Liver (tissue), 9 donors: ENCODE measurements around the gene SDK2. TPM values are rescaled to one million over a fixed set of nuclear protein-coding genes. Genes with fewer than 3 reads are reported as not detected.

Experiments used
- DNase-seq: peaks from one replicate; pipeline ENCODE4 v3.0.0-alpha.2; 2017; ENCODE audit warnings: low spot score
- H3K27ac ChIP-seq, 2 donors: one replicate each; pipeline ENCODE4 v1.7.0; 2013; ENCODE audit warnings: inconsistent platforms in 2 of 2, low read length in 2 of 2, control low read depth in 1 of 2, low read depth in 1 of 2, mild to moderate bottlenecking in 1 of 2
- H3K27me3 ChIP-seq, 4 donors: one replicate each; pipeline versions ENCODE4 v1.6.1 to v1.7.0; 2013; ENCODE audit warnings: low read length in 3 of 4, inconsistent platforms in 1 of 4, mild to moderate bottlenecking in 1 of 4, moderate library complexity in 1 of 4; ENCODE audit not compliant: control insufficient read depth in 4 of 4, insufficient read depth in 4 of 4
- H3K36me3 ChIP-seq, 4 donors: one replicate each; pipeline versions ENCODE4 v1.6.1 to v1.7.0; 2013; ENCODE audit warnings: low read length in 3 of 4, mild to moderate bottlenecking in 3 of 4, low read depth in 1 of 4, moderate library complexity in 1 of 4; ENCODE audit not compliant: control insufficient read depth in 4 of 4, insufficient read depth in 3 of 4
- H3K4me1 ChIP-seq, 4 donors: one replicate each; pipeline versions ENCODE4 v1.6.1 to v1.7.0; 2013; ENCODE audit warnings: low read length in 3 of 4, mild to moderate bottlenecking in 3 of 4, moderate library complexity in 1 of 4; ENCODE audit not compliant: control insufficient read depth in 4 of 4, insufficient read depth in 4 of 4
- H3K4me3 ChIP-seq, 3 donors: one replicate each; pipeline versions ENCODE4 v1.6.1 to v1.7.0; 2013; ENCODE audit warnings: low read length in 3 of 3, control low read depth in 1 of 3, low read depth in 1 of 3, mild to moderate bottlenecking in 1 of 3
- H3K9ac ChIP-seq, 2 donors: one replicate each; pipeline ENCODE4 v1.7.0; 2013; ENCODE audit warnings: low read length in 2 of 2, mild to moderate bottlenecking in 2 of 2, moderate library complexity in 2 of 2, control low read depth in 1 of 2, low read depth in 1 of 2
- H3K9me3 ChIP-seq, 4 donors: one replicate each; pipeline versions ENCODE4 v1.6.1 to v1.7.0; 2013; ENCODE audit warnings: low read length in 3 of 4; ENCODE audit not compliant: control insufficient read depth in 4 of 4
- EGR1 ChIP-seq, 2 donors: IDR thresholded peaks; 2 replicates each; pipeline ENCODE4 v1.6.1; 2016 to 2018; ENCODE audit warnings: antibody characterized with exemption in 2 of 2, low read depth in 2 of 2
- FOXA1 ChIP-seq: IDR thresholded peaks from 2 replicates; pipeline ENCODE4 v1.6.1; 2016; ENCODE audit warnings: antibody characterized with exemption
- GABPA ChIP-seq, 2 donors: IDR thresholded peaks in 1 of 2; conservative IDR thresholded peaks in 1 of 2; 2 replicates each; pipeline ENCODE4 v1.6.1; 2016; ENCODE audit warnings: antibody characterized with exemption in 2 of 2, mild to moderate bottlenecking in 1 of 2, moderate library complexity in 1 of 2
- HNF4A ChIP-seq, 2 donors: conservative IDR thresholded peaks; 2 replicates each; pipeline ENCODE4 v1.6.1; 2016; ENCODE audit warnings: antibody characterized with exemption in 2 of 2, mild to moderate bottlenecking in 2 of 2
- JUND ChIP-seq, 2 donors: IDR thresholded peaks; 2 replicates each; pipeline ENCODE4 v1.6.1; 2016; ENCODE audit warnings: antibody characterized with exemption in 2 of 2
- NR2F2 ChIP-seq: IDR thresholded peaks from 2 replicates; pipeline ENCODE4 v1.6.1; 2016; ENCODE audit warnings: antibody characterized with exemption
- RAD21 ChIP-seq, 2 donors: IDR thresholded peaks; 2 replicates each; pipeline ENCODE4 v1.6.1; 2016; ENCODE audit warnings: antibody characterized with exemption in 2 of 2, mild to moderate bottlenecking in 2 of 2
- RXRA ChIP-seq, 2 donors: IDR thresholded peaks; 2 replicates each; pipeline ENCODE4 v1.6.1; 2017 to 2018; ENCODE audit warnings: antibody characterized with exemption in 2 of 2, mild to moderate bottlenecking in 1 of 2
- SP1 ChIP-seq: IDR thresholded peaks from 2 replicates; pipeline ENCODE4 v1.6.1; 2018; ENCODE audit warnings: antibody characterized with exemption, mild to moderate bottlenecking
- TAF1 ChIP-seq: conservative IDR thresholded peaks from 2 replicates; pipeline ENCODE4 v1.6.1; 2016; ENCODE audit warnings: antibody characterized with exemption, mild to moderate bottlenecking
- YY1 ChIP-seq: IDR thresholded peaks from 2 replicates; pipeline ENCODE4 v1.6.1; 2016; ENCODE audit warnings: antibody characterized with exemption, mild to moderate bottlenecking
- WGBS: extraction: QIAGEN DNeasy Blood & Tissue Kit; methylation state at CpG from one replicate; pipeline ENCODE4 v1.1.7; 2013; 5-methylcytosine and 5-hydroxymethylcytosine counted together
- polyA plus RNA-seq, 2 donors: library from polyadenylated mRNA; stranded (reverse) in 1 of 2; unstranded in 1 of 2; fragments of 200-250 nt in 1 of 2; fragments of >200 nt in 1 of 2; fragmentation: Nextera tagmentation in 1 of 2; extraction: Ambion mirVana in 1 of 2; gene quantifications; one replicate each; pipeline versions ENCODE4 v1.2.1 to v1.2.3, GENCODE V29; 2013 to 2015
- total RNA-seq, 2 donors: library from RNA; depleted of rRNA; stranded (reverse); fragments of >200 nt; gene quantifications; one replicate each; pipeline ENCODE4 v1.2.3, GENCODE V29; 2014
- TF ChIP-seq, protein P1 (sequence below): fragments of 150-350 bp; IDR thresholded peaks from 2 replicates; pipeline ENCODE4 v1.5.1; 2017; ENCODE audit warnings: improper control_type of control experiment, low read depth, low read length; ENCODE audit not compliant: missing input control
- TF ChIP-seq, protein P2 (sequence below): IDR thresholded peaks from 2 replicates; pipeline ENCODE4 v1.6.1; 2016; ENCODE audit warnings: antibody characterized with exemption
- TF ChIP-seq, protein P3 (sequence below): IDR thresholded peaks from 2 replicates; pipeline ENCODE4 v1.6.1; 2016; ENCODE audit warnings: antibody characterized with exemption
- TF ChIP-seq, protein P4 (sequence below): IDR thresholded peaks from 2 replicates; pipeline ENCODE4 v1.6.1; 2016; ENCODE audit warnings: antibody characterized with exemption, mild to moderate bottlenecking
- TF ChIP-seq, protein P5 (sequence below): IDR thresholded peaks from 2 replicates; pipeline ENCODE4 v1.6.1; 2016; ENCODE audit warnings: antibody characterized with exemption
- donor health status: healthy.
- donor health status: healthy.
- donor health status: healthy.
- donor health status: healthy.
- donor health status: healthy.

The SDK2 gene
- total and polyA plus RNA-seq, 4 donors: 0.05 to 0.42 (median 0.10) TPM

DNA sequence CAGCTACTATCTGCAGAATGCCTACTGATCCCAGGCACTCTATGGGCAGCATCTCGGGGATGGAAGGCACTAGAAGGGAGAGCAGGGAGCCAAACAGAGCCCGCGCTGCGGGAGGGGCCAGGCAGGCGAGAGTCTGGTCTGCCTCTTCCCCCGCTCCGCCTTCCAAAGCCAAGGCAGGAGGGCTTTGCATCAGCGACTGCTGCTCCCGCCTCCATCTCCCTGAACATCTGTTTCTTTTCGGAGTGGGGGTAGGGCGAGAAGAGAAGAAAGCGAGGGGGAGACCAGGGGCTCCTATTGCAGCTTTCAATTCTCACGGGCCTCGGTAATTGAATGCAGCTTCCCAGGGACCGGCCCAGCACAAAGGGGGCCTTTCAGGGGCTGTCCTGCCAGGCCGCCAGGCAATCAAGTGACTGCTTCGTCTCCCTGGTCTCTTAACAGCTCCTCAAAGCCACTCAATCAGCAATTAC, 301.0 kb downstream of the SDK2 start:
- Histone ChIP-seq H3K36me3 (no peaks in the 10 kb centered on the region), H3K9ac (no peak overlapping the region), H3K27ac (no peak overlapping the region), H3K4me1 (no peaks in the 10 kb centered on the region), H3K27me3 (peaks cover 0 to 6% (median 0%) of the 10 kb centered on the region in 4 donors), H3K4me3 (no peak overlapping the region), H3K9me3 (no peaks in the 10 kb centered on the region)
- 52% methylated on average over 17 of the region's 17 CpGs for WGBS
- no peak for TF ChIP-seq TAF1
- no peak for TF ChIP-seq SP1
- TF ChIP-seq HNF4A (conservative IDR thresholded peaks at IDR 0.05): no peak
- TF ChIP-seq, protein P1, sequence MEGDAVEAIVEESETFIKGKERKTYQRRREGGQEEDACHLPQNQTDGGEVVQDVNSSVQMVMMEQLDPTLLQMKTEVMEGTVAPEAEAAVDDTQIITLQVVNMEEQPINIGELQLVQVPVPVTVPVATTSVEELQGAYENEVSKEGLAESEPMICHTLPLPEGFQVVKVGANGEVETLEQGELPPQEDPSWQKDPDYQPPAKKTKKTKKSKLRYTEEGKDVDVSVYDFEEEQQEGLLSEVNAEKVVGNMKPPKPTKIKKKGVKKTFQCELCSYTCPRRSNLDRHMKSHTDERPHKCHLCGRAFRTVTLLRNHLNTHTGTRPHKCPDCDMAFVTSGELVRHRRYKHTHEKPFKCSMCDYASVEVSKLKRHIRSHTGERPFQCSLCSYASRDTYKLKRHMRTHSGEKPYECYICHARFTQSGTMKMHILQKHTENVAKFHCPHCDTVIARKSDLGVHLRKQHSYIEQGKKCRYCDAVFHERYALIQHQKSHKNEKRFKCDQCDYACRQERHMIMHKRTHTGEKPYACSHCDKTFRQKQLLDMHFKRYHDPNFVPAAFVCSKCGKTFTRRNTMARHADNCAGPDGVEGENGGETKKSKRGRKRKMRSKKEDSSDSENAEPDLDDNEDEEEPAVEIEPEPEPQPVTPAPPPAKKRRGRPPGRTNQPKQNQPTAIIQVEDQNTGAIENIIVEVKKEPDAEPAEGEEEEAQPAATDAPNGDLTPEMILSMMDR: no peak
- no peak for TF ChIP-seq NR2F2
- no peak for TF ChIP-seq FOXA1
- TF ChIP-seq, protein P2, sequence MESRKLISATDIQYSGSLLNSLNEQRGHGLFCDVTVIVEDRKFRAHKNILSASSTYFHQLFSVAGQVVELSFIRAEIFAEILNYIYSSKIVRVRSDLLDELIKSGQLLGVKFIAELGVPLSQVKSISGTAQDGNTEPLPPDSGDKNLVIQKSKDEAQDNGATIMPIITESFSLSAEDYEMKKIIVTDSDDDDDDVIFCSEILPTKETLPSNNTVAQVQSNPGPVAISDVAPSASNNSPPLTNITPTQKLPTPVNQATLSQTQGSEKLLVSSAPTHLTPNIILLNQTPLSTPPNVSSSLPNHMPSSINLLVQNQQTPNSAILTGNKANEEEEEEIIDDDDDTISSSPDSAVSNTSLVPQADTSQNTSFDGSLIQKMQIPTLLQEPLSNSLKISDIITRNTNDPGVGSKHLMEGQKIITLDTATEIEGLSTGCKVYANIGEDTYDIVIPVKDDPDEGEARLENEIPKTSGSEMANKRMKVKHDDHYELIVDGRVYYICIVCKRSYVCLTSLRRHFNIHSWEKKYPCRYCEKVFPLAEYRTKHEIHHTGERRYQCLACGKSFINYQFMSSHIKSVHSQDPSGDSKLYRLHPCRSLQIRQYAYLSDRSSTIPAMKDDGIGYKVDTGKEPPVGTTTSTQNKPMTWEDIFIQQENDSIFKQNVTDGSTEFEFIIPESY: no peak
- no peak for TF ChIP-seq YY1
- no peak for TF ChIP-seq JUND (IDR thresholded peaks at IDR 0.05)
- TF ChIP-seq, protein P3, sequence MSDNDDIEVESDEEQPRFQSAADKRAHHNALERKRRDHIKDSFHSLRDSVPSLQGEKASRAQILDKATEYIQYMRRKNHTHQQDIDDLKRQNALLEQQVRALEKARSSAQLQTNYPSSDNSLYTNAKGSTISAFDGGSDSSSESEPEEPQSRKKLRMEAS: no peak
- TF ChIP-seq, protein P4, sequence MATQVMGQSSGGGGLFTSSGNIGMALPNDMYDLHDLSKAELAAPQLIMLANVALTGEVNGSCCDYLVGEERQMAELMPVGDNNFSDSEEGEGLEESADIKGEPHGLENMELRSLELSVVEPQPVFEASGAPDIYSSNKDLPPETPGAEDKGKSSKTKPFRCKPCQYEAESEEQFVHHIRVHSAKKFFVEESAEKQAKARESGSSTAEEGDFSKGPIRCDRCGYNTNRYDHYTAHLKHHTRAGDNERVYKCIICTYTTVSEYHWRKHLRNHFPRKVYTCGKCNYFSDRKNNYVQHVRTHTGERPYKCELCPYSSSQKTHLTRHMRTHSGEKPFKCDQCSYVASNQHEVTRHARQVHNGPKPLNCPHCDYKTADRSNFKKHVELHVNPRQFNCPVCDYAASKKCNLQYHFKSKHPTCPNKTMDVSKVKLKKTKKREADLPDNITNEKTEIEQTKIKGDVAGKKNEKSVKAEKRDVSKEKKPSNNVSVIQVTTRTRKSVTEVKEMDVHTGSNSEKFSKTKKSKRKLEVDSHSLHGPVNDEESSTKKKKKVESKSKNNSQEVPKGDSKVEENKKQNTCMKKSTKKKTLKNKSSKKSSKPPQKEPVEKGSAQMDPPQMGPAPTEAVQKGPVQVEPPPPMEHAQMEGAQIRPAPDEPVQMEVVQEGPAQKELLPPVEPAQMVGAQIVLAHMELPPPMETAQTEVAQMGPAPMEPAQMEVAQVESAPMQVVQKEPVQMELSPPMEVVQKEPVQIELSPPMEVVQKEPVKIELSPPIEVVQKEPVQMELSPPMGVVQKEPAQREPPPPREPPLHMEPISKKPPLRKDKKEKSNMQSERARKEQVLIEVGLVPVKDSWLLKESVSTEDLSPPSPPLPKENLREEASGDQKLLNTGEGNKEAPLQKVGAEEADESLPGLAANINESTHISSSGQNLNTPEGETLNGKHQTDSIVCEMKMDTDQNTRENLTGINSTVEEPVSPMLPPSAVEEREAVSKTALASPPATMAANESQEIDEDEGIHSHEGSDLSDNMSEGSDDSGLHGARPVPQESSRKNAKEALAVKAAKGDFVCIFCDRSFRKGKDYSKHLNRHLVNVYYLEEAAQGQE: no peak
- no peak for TF ChIP-seq EGR1 (IDR thresholded peaks at IDR 0.05; ENCODE audit: low read depth in 2 of 2)
- no peak for DNase-seq

DNA sequence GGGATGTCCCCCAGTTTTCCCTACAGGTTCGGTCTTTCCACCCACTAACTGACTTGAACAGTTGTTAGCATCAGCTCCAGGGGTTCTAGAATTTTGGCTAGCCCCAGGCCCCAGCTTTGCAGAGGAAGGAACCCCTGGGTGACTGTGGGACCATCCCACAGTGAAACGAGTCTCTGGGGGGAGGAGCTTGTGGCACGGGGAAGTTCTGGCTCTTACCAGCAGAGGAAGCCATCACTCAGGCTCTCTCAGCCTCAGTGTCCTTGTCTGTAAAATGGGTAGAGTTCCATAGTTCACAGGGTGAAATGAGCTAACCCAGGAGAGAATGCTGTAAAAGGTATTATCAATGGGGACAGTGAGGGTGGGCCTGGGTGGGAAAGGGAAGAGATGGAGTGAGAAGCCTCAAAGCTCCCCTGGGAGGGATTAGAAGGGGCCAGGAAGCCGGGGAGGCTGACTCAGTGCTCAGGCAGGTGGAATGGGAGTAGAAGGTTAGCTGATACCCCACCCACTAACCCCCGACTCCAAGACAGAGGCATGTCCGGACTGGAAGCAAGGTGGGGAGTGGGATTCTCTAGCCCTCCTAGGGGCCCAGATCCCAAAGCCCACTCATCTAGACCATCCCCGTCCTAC, 301.6 kb downstream of the SDK2 start:
- H3K27me3 ChIP-seq: peaks cover 0 to 6% (median 0%) of the 10 kb centered on the region in 4 donors
- no peak overlapping the region for H3K27ac ChIP-seq
- H3K9me3 ChIP-seq: no peaks in the 10 kb centered on the region
- DNase-seq: no peak
- H3K4me3 ChIP-seq: no peak overlapping the region
- no peak overlapping the region for H3K9ac ChIP-seq
- H3K36me3 ChIP-seq: no peaks in the 10 kb centered on the region
- no peaks in the 10 kb centered on the region for H3K4me1 ChIP-seq
- TF ChIP-seq, protein P1: no peak
- TF ChIP-seq EGR1 (IDR thresholded peaks at IDR 0.05; ENCODE audit: low read depth in 2 of 2) (no peak), RXRA (IDR thresholded peaks at IDR 0.05) (no peak), SP1 (no peak), FOXA1 (no peak), RAD21 (IDR thresholded peaks at IDR 0.05) (no peak), GABPA (IDR thresholded peaks at IDR 0.05 in 1 of 2, conservative IDR thresholded peaks at IDR 0.05 in 1 of 2) (no peak), JUND (IDR thresholded peaks at IDR 0.05) (no peak), TAF1 (no peak)
- TF ChIP-seq, protein P5, sequence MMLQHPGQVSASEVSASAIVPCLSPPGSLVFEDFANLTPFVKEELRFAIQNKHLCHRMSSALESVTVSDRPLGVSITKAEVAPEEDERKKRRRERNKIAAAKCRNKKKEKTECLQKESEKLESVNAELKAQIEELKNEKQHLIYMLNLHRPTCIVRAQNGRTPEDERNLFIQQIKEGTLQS: no peak
- TF ChIP-seq, protein P2: no peak
- WGBS: 46% methylated on average over 7 of the region's 7 CpGs
